GM20431 (cell line): ENCODE data around the gene GDPD3.

Experiments
- in situ Hi-C: fragments of 300-500 bp; cut with MseI, MboI; formaldehyde crosslinking; loops from one replicate; pipeline ENCODE4 v1.15.0; 2020; ENCODE audit warnings: low sequenced_read_pairs; ENCODE audit not compliant: unreplicated experiment

Gene GDPD3

DNA sequence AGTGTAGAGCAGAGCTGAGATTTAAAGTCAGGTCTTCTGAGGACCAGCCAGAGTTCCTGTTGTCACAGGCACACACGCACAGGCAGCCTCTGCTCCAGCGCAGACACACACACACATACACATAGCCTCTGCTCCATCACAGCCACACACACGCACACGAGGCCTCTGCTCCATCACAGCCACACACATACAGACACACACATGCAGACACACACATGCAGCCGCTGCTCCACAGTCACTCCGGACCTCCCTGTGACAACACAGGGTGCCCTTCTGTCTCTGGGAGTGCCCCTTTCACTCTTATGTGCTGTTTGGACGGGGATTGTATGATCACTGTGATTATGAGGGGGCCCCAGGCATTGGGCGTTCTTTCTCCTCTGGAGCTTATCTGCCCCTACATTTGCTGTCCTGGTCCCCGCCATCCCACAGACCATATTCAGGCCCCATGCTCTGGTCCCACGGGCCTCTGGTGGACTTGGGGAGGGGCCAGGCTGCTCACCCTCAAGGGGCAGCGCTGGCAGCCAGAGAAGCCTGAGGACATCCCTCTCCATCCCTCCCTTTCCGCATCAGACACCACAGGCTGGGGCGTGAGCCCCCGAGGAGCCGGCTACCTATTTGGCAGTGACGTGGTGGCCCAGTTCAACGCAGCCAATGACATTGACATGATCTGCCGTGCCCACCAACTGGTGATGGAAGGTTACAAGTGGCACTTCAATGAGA lies 29.1 kb downstream of the GDPD3 start:
- in situ Hi-C loops, result no loop called here

DNA sequence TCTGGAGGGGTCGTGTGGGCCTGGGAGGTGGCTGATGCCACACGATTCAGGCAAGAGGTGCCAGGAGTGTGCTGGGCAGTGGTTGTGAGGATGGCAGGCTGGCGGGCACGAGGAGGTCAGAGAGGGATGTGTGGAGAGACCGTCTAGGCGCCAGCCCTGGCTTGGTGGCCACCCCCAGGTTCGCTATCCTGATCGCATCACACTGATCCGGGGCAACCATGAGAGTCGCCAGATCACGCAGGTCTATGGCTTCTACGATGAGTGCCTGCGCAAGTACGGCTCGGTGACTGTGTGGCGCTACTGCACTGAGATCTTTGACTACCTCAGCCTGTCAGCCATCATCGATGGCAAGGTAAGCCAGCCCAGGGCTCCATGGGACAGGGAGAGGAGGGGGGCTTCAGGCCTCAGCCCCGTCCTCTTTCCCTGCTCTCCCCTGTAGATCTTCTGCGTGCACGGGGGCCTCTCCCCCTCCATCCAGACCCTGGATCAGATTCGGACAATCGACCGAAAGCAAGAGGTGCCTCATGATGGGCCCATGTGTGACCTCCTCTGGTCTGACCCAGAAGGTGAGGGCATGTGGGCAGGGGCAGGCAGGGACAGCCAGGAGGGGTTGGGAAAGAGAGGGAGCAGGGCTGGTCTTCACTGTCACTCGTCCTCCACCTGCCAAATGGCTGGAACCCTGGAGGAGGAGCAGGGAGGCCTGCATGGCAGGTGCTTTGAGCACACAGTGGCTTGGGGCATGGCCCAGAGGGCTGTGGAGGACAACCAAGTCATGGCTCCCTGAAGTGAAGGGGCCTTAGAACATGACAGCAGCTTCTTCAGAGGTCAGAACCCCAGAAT lies 29.9 kb downstream of the GDPD3 start:
- in situ Hi-C loops, result no loop called here

DNA sequence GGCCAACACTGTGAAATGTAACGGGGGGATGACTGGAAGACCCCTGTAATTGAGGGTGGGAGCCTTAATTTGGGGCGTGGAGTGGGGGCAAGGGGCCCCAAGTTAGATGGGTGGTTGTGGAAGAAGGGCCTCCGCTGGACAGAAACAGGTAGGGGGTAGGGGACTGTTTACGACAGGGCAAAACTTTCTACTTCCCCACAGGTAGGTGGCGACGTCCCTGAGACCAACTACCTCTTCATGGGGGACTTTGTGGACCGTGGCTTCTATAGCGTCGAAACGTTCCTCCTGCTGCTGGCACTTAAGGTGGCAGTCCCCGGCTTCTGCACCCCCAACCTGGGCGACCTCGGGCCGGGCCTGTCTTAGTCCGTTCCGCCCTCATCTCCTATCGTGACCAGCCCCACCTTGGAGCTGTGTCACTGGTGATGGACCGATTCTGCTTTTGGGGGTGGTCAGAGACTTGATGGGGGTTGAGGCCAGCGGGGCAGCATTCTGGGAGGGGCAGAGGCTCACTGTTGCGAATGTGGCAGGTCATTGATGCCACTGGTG lies 30.7 kb downstream of the GDPD3 start:
- in situ Hi-C loops, result no loop called here

DNA sequence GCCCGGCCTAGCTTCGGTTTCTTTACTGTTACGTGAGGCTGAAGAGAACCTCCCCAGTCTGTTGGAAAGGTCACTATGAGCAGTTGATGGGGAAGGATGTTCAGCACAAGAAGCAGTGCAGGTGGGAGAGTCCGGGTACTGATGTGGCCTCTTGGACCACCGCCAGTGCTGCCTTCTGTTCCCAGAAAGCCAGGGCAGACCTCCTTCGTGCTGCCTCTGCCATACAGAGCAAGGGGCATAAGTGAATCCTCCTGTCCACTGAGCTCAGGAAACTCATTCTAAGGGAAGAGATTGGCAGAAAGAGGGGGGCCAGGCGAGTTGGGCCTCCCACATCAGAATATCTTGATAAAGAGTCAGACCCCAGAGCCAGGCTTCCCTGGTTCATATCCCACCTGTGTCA lies 33.9 kb downstream of the GDPD3 start:
- in situ Hi-C loops, result no loop called here

DNA sequence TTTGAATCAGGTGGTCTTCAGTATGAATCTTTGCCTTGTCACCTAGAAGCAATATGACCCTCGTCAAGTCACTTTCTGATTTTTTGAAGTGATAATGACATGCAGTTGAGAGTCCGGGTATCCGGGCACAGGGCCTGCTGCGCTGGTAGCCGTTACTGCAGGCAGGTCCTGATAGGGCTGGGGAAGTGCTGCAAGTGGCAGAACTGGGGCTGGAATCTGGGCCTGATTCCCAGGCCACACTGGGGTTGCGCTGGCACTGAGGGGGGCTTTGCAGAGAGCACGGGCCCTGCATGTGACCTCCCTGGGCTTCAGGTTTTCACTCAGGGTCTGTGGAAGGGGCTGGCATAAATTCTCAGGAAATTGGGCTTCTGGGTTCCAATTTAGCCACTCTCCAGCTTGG lies 34.6 kb downstream of the GDPD3 start:
- in situ Hi-C loops, result no loop called here

DNA sequence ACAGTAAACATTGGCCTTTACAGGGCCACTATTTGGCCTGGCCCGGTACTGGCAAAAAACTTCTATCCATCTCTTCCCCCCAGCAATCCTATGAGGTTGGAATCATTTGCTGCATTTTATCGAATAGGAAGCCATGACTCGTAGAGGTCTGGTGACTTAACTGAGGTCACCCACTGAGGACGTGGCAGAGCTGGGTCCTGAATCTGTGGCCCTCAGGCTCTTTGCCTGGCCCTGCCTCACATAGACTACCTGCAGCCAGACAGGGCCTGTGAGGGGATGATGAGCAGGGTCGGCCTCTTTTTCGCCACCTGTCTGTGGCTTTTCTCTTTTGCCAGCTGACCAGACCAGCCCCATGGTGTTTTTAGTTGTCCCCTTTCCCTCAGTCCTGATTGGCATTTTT lies 35.7 kb downstream of the GDPD3 start:
- in situ Hi-C loops, result no loop called here

DNA sequence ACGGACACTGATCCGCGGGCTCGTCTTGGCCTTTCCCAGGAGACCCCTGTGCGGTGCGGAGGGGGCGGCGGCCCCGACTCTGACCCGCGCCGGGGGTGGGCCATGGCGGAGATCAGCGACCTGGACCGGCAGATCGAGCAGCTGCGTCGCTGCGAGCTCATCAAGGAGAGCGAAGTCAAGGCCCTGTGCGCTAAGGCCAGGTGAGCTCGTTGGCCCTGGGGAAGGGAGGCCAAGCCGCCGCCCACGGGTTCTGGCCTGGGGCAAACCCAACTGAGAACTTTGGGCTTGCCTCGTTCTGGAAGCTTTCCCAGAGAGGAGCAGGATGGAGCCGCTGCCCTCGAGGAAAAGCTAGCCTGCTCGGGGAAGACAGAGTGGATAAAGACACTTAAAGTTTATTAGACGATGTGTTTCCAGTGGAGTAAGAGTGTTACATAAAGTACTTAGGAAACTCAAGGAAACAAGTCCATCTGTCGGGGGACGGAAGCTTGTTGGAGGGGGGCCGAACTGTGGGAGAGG lies 37.0 kb downstream of the GDPD3 start:
- in situ Hi-C loops, result no loop called here

DNA sequence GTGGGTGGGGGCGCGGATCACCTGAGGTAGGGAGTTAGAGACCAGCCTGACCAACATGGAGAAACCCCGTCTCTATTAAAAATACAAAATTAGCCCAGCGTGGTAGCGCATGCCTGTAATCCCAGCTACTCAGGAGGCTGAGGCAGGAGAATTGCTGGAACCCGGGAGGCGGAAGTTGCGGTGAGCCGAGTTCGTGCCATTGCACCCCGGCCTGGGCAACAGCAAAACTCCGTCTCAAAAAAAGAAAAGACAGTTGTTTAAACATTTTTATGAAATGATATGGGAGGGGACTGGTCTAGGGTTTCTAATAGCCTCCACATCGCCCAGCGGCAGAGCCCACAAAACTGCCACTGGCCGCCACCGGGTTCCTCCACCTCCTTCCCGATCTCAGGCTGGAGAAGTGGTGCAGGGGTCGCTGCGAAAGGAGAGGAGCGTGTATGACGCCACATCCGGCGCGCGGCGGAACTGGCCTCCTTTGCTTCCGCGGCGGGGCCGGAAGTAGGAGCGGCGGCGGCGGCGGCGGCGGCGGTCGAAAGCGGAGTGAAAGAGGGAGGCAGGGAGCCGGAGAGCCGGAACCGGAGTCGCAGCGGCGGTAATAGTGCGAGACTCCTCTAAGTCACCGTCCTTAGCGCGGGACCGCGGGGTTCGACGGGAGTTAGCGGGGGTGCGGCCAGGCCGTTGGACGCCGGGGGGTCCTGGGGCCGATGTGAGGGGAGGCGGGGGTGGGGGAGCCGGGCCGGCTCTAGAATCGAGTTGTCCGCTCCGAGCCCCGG lies 37.6 kb downstream of the GDPD3 start, which contains the start of gene PPP4C:
Gene PPP4C, plus strand, starts transcription at position 492 of the 773 bp plus-strand sequence. CDS start 384 bp downstream, outside the sequence.
- in situ Hi-C loops, result no loop called here

DNA sequence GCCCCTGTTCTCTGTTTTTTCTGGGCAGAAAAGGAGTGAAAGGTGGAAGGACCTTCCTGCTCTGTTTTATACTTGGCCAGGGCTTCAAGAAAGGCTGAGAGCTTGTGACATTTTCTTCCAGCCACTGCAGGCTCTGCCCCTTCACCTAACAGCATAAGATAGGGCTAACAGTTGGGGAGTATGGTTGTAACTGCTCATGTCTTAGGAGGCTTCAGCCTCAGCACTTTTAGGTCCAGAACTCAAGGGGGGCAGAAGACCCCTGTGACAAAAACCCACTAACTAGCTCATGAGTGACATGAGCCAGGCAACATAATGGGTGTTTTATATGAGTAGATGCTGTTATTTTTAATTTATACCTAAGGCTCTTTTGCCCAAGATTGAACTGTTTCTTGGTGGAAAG lies 42.8 kb downstream of the GDPD3 start:
- in situ Hi-C loops, result no loop called here

DNA sequence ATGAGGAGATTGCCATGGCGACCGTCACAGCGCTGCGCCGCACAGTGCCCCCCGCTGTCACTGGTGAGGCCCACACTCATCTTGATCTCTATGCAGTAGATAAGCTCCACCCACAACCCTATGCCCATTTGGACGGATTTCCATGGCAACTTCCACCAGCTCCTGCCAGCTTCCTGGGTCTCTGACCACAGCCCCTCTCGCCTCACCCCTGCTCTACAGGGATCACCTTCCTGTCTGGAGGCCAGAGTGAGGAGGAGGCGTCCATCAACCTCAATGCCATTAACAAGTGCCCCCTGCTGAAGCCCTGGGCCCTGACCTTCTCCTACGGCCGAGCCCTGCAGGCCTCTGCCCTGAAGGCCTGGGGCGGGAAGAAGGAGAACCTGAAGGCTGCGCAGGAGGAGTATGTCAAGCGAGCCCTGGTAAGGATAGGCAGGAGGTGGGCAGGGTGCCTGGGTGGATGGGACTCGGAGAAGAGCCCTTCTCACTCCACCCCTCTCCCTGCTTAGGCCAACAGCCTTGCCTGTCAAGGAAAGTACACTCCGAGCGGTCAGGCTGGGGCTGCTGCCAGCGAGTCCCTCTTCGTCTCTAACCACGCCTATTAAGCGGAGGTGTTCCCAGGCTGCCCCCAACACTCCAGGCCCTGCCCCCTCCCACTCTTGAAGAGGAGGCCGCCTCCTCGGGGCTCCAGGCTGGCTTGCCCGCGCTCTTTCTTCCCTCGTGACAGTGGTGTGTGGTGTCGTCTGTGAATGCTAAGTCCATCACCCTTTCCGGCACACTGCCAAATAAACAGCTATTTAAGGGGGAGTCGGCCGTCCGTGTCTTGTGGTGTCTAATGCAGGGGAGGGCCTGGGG lies 43.5 kb downstream of the GDPD3 start:
- in situ Hi-C loops, result no loop called here

DNA sequence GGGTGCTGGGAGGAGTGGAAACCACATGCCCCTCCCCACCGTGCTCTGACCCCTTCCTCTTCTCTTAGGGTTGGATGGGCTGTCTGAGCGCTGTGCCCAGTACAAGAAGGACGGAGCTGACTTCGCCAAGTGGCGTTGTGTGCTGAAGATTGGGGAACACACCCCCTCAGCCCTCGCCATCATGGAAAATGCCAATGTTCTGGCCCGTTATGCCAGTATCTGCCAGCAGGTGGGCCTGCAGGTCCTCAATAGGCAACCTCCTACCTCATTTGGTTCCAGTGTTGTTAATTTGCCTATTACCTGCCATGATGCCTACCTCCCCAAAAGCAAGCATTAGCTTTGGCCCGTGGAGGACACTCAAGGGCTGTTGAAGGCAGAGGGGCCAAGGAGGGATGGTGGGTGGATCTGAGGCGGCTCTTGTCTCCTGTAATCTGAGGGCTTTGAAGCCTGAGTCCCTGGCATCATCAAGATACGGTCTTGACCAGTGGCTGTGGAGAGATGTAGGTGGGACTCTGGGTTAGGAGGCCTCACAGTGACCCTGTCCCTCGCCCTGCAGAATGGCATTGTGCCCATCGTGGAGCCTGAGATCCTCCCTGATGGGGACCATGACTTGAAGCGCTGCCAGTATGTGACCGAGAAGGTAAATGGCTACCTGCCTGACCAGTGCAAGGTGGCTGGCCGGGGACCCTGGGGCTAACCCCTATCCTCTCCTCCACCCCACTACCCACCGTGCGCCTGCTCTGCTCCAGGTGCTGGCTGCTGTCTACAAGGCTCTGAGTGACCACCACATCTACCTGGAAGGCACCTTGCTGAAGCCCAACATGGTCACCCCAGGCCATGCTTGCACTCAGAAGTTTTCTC lies 44.4 kb downstream of the GDPD3 start:
- in situ Hi-C loops, result no loop called here

DNA sequence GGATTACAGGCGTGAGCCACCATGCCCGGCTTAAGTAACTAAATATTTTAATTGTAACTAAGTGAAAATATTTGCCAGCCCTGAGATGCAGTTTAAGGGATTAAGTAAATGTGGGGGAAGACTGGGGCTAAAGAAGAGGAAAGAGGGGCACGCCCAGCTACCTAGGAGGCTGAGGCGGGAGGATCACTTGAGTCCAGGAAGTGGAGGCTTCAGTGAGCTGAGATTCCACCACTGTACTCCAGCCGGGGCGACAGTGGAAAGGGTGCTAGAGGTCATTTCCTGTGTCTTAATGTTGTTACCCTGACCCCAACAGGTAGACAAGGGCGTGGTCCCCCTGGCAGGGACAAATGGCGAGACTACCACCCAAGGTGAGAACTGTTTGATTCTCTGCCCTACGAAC lies 45.0 kb downstream of the GDPD3 start:
- in situ Hi-C loops, result no loop called here

DNA sequence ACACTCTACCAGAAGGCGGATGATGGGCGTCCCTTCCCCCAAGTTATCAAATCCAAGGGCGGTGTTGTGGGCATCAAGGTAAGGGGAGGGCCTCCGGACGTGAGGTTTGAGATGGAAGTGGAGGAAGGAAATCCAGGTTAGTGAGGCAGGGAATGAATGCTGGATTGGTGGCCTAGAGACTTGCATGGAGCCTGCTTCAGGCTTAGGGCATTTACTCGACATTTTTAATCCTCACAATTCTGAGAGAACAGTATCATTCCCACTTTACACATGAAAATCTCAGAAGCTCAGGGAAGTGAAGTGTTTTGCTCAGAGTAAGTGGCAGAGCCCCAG lies 45.8 kb downstream of the GDPD3 start:
- in situ Hi-C loops, result no loop called here

DNA sequence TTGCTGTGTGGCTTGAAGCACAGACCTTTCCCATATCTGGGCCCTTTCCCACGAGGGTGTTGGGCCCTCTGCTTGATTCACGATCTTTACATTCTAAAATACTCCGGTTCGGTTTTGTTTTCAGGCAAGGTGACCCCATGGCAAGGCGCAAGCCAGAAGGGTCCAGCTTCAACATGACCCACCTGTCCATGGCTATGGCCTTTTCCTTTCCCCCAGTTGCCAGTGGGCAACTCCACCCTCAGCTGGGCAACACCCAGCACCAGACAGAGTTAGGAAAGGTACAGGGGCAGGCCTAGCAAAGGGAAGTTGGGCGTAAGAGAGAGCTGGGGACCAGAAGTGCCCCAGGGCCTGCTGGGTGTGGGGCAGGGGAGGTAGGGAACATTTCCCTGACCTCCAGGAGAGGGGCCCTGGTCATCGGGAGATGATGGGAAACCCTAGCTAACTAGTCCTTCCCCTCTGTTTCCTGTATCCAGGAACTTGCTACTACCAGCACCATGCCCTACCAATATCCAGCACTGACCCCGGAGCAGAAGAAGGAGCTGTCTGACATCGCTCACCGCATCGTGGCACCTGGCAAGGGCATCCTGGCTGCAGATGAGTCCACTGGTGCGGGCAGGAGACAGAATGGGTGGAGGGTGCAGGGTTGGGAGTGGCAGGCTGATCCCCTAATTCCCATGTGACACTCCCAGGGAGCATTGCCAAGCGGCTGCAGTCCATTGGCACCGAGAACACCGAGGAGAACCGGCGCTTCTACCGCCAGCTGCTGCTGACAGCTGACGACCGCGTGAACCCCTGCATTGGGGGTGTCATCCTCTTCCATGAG lies 46.4 kb downstream of the GDPD3 start:
- in situ Hi-C loops, result no loop called here

DNA sequence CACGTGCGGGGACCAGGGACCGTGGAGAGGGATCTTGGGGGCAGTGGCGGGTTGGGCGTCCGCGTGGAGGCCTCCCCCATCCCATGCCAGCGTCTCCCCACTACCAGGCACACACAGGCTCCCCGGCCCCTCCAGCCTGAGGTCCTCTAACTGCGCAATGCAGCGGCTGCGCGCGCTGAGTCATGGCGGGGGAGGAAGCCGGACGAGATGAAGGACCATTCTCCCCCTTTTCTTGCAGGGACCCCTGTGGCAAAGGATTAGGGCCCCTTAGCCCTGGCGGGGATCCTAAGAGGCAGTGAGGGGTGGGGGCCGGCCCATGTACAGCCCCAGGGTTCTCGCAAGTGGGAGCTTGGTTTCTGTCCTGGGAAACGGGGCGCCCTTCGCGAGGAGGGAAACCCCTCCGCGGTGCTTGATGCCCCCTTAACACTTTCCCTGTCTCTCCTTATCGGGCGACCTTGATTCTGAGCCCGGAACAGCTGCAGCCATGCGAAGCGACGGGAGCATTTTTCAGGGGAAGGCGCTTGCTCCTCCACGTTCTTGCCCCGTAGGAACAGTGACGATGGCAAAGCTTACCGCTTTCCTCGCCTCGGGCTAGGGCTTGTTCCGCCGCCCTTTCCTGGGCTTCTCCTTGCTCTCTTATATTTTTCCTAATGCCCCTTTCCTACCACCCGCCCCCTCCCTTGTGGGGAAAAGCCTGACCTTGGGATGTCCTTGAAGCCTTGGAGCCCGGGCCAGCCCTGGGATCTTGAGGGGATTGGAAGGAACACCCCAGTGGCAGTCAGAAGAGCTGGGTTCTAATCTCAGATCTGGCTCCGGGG lies 47.2 kb downstream of the GDPD3 start:
- in situ Hi-C loops, result no loop called here

DNA sequence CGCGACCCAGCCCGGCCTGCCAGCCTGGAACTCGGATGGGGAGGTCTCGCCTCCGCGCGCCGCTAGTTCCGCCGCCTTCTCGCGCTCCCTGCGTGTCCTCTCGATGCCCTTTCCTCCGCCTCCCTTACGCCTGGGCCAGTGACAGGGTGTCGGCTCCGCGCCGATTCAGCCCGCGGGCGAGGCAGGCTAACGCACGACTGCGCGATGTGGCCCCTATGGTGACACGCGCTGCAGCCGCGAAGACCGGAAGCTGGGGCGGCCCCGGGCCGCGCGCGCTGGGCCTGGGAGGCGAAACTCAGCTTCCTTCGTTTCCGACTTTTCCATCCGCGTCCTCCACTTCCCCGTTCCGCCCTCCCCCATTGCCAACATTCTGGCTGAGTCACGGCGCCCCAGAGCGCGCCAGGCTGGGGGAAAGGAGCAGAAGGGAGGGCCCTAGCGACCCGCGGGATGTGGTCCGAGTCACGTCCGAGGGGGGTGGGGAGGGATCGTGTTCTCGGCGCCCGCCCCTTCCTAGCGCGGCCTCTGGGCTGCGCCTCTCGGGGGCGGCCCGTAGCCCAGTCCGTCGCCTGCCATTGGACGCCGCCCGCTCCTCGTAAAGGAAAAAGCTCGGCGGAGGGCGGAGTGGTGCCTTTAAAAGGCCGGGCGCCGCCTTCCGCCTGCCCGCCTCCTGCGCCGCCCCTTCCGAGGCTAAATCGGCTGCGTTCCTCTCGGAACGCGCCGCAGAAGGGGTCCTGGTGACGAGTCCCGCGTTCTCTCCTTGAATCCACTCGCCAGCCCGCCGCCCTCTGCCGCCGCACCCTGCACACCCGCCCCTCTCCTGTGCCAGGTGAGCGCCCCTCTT lies 48.0 kb downstream of the GDPD3 start, which contains the start of gene ALDOA:
Gene ALDOA, plus strand, starts transcription at position 659 of the 841 bp plus-strand sequence. CDS start 1,138 bp downstream, outside the sequence.
- in situ Hi-C loops, result no loop called here
